SK-N-SH (cell line): ENCODE results near the gene ZNF280D.

ENCODE experiments used
- CTCF ChIP-seq: fragments of 200-600 bp; sonication (generic); IDR thresholded peaks from 2 replicates; pipeline ENCODE4 v1.6.1; 2017; ENCODE audit warnings: antibody characterized with exemption, mild to moderate bottlenecking, moderate library complexity
- EP300 ChIP-seq, 2 experiments: IDR thresholded peaks; 2 replicates each; pipeline versions ENCODE4 v1.4.0 to v1.6.1; 2012; ENCODE audit warnings: borderline replicate concordance in 1 of 2, low read depth in 1 of 2, low read length in 1 of 2
- POLR2AphosphoS5 ChIP-seq: IDR thresholded peaks from 2 replicates; pipeline ENCODE4 v1.6.1; 2012; ENCODE audit warnings: low read depth, low read length
- RFX5 ChIP-seq: IDR thresholded peaks from 2 replicates; pipeline ENCODE4 v1.6.1; 2012; ENCODE audit warnings: mild to moderate bottlenecking, improper control_type of control experiment, low read length
- TF ChIP-seq, protein P1 (sequence below): IDR thresholded peaks from 2 replicates; pipeline ENCODE4 v1.4.0; 2012; ENCODE audit warnings: low read depth

- TF ChIP-seq CTCF, result no peak
- TF ChIP-seq, protein P1, sequence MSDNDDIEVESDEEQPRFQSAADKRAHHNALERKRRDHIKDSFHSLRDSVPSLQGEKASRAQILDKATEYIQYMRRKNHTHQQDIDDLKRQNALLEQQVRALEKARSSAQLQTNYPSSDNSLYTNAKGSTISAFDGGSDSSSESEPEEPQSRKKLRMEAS, result no peak
- no peak for TF ChIP-seq RFX5
- TF ChIP-seq EP300 (IDR thresholded peaks at IDR 0.05; ENCODE audit: borderline replicate concordance in 1 of 2, low read depth in 1 of 2, low read length in 1 of 2), result no peak
- no peak for TF ChIP-seq POLR2AphosphoS5
Measured at GRCh38 chr15:56653107-56653506, 80.2 kb downstream of the ZNF280D start.
